K562 (cell line): ENCODE data around the gene SPHK2. TPM values are rescaled to one million over a fixed set of nuclear protein-coding genes. Genes with fewer than 3 reads are reported as not detected.

ENCODE experiments used
- BRD4 ChIP-seq: fragments of 200-600 bp; sonication (generic); IDR thresholded peaks from 2 replicates; pipeline ENCODE4 v1.6.1; 2017; ENCODE audit warnings: inconsistent platforms
- DACH1 ChIP-seq: fragments of 450-650 bp; IDR thresholded peaks from 2 replicates; pipeline ENCODE4 v1.6.1; 2018; ENCODE audit not compliant: partially characterized antibody
- E2F8 ChIP-seq: fragments of 450-650 bp; IDR thresholded peaks from 2 replicates; pipeline ENCODE4 v1.7.1; 2018; ENCODE audit warnings: mild to moderate bottlenecking, low read depth; ENCODE audit not compliant: partially characterized antibody
- ELF2 ChIP-seq: fragments of 250-450 bp; sonication (Bioruptor Pico); IDR thresholded peaks from 2 replicates; pipeline ENCODE4 v1.5.0; 2021; ENCODE audit warnings: mild to moderate bottlenecking
- EP300 ChIP-seq: IDR thresholded peaks from 2 replicates; pipeline ENCODE4 v1.6.1; 2012; ENCODE audit warnings: low read length, improper control_type of control experiment
- EP400 ChIP-seq: fragments of 450-650 bp; IDR thresholded peaks from 2 replicates; pipeline ENCODE4 v1.6.1; 2017; ENCODE audit warnings: antibody characterized with exemption, mild to moderate bottlenecking, moderate library complexity
- GTF2F1 ChIP-seq: IDR thresholded peaks from 2 replicates; pipeline ENCODE4 v1.6.1; 2011; ENCODE audit warnings: low read depth, low read length, improper control_type of control experiment
- HOXB6 ChIP-seq: fragments of 250-450 bp; sonication (Bioruptor Pico); IDR thresholded peaks from 2 replicates; pipeline ENCODE4 v1.5.1; 2022; ENCODE audit warnings: mild to moderate bottlenecking, borderline replicate concordance
- NCOA2 ChIP-seq, 2 experiments: fragments of 450-650 bp; IDR thresholded peaks; 2 replicates each; pipeline ENCODE4 v1.6.1; 2018; ENCODE audit warnings: mild to moderate bottlenecking in 2 of 2, moderate library complexity in 1 of 2; ENCODE audit not compliant: partially characterized antibody in 2 of 2
- POLR3A ChIP-seq: IDR thresholded peaks from 2 replicates; pipeline ENCODE4 v1.6.1; 2011; ENCODE audit warnings: borderline replicate concordance, mild to moderate bottlenecking, moderate library complexity; ENCODE audit not compliant: insufficient read length, insufficient read depth; ENCODE audit errors: extremely low read depth
- POLR3G ChIP-seq: IDR thresholded peaks from 2 replicates; pipeline ENCODE4 v1.6.1; 2011; ENCODE audit not compliant: insufficient read length, insufficient replicate concordance; ENCODE audit errors: extremely low read depth
- RAD51 ChIP-seq: fragments of 450-650 bp; IDR thresholded peaks from 2 replicates; pipeline ENCODE4 v1.7.1; 2016; ENCODE audit warnings: low read depth, mild to moderate bottlenecking, borderline replicate concordance
- SIN3A ChIP-seq, 2 experiments: fragments of 150-350 bp in 1 of 2; IDR thresholded peaks; 2 replicates each; pipeline ENCODE4 v1.6.1; 2011 to 2016; ENCODE audit warnings: borderline replicate concordance in 2 of 2, low read depth in 2 of 2, low read length in 2 of 2, mild to moderate bottlenecking in 2 of 2, moderate library complexity in 2 of 2; ENCODE audit not compliant: control insufficient read depth in 1 of 2
- SMARCB1 ChIP-seq: IDR thresholded peaks from 2 replicates; pipeline ENCODE4 v1.6.1; 2011; ENCODE audit warnings: improper control_type of control experiment, low read depth; ENCODE audit not compliant: insufficient read length
- SNIP1 ChIP-seq: fragments of 450-650 bp; IDR thresholded peaks from 2 replicates; pipeline ENCODE4 v1.7.1; 2017; ENCODE audit warnings: low read depth, mild to moderate bottlenecking
- SREBF2 ChIP-seq: sonication (generic); formaldehyde crosslinking; IDR thresholded peaks from 2 replicates; pipeline ENCODE4 v1.4.0; 2020; ENCODE audit warnings: mild to moderate bottlenecking, missing genetic modification reagents
- SRSF1 ChIP-seq: fragments of 200-400 bp; formaldehyde crosslinking; IDR thresholded peaks from 2 replicates; pipeline ENCODE4 v1.6.1; 2017; ENCODE audit warnings: mild to moderate bottlenecking, low read depth, low read length, moderate library complexity
- SUPT5H ChIP-seq: fragments of 450-650 bp; IDR thresholded peaks from 2 replicates; pipeline ENCODE4 v1.6.1; 2016
- TAF15 ChIP-seq: fragments of 200-400 bp; formaldehyde crosslinking; IDR thresholded peaks from 2 replicates; pipeline ENCODE4 v1.6.1; 2017; ENCODE audit warnings: mild to moderate bottlenecking, low read depth, low read length, moderate library complexity
- ZFP1 ChIP-seq: fragments of 450-650 bp; formaldehyde crosslinking; IDR thresholded peaks from 2 replicates; pipeline ENCODE4 v1.4.0; 2020; ENCODE audit warnings: mild to moderate bottlenecking, mixed read lengths
- ZKSCAN1 ChIP-seq: fragments of 150-350 bp; IDR thresholded peaks from 2 replicates; pipeline ENCODE4 v1.6.1; 2016; ENCODE audit warnings: low read depth, low read length
- ZNF253 ChIP-seq: fragments of 250-450 bp; sonication (Bioruptor Pico); conservative IDR thresholded peaks from 2 replicates; pipeline ENCODE4 v1.6.1; 2021; ENCODE audit warnings: mild to moderate bottlenecking
- ZNF316 ChIP-seq: fragments of 450-650 bp; IDR thresholded peaks from 2 replicates; pipeline ENCODE4 v1.6.1; 2016
- ZNF384 ChIP-seq: IDR thresholded peaks from 2 replicates; pipeline ENCODE4 v1.6.1; 2012; ENCODE audit warnings: low read depth, low read length, improper control_type of control experiment
- ZNF717 ChIP-seq: fragments of 250-450 bp; sonication (Bioruptor Pico); IDR thresholded peaks from 2 replicates; pipeline ENCODE4 v1.5.0; 2021
- ZNF778 ChIP-seq: fragments of 450-650 bp; formaldehyde crosslinking; IDR thresholded peaks from 2 replicates; pipeline ENCODE4 v1.4.0; 2020; ENCODE audit warnings: mild to moderate bottlenecking, moderate library complexity
- polyA plus RNA-seq, 8 experiments: library from polyadenylated mRNA; depleted of rRNA in 4 of 8; stranded (reverse) in 5 of 8; unstranded in 3 of 8; fragments of >200 nt; fragmentation: Nextera tagmentation in 2 of 8; fragmentation: Illumina TruSeq in 1 of 8; extraction: Ambion mirVana in 2 of 8; extraction: Trizol in 1 of 8; gene quantifications; 2 replicates each; pipeline versions ENCODE4 v1.2.1 to v1.2.3, GENCODE V29; 2011 to 2014; ENCODE audit warnings: inconsistent platforms in 1 of 8, missing spikeins in 1 of 8
- total RNA-seq, 7 experiments: library from RNA; depleted of rRNA in 6 of 7; stranded (reverse); fragments of >200 nt in 6 of 7; fragmentation: Illumina TruSeq in 2 of 7; extraction: Trizol in 2 of 7; gene quantifications; 2 replicates each; pipeline versions ENCODE4 v1.2.1 to v1.2.3, GENCODE V29; 2011 to 2021; ENCODE audit warnings: low replicate concordance in 1 of 7
- TF ChIP-seq, protein P1 (sequence below): fragments of 450-650 bp; conservative IDR thresholded peaks from 2 replicates; pipeline ENCODE4 v1.6.1; 2016; ENCODE audit warnings: missing genetic modification characterization, low read depth, mild to moderate bottlenecking, control low read depth, missing compliant biosample characterization

SPHK2 gene
- total and polyA plus RNA-seq, 9 of the 15 experiments (the other 6 are each of a cell fraction or from before 2014, with no cell fraction given), result 0.10 to 15.2 (median 2.9) TPM

DNA sequence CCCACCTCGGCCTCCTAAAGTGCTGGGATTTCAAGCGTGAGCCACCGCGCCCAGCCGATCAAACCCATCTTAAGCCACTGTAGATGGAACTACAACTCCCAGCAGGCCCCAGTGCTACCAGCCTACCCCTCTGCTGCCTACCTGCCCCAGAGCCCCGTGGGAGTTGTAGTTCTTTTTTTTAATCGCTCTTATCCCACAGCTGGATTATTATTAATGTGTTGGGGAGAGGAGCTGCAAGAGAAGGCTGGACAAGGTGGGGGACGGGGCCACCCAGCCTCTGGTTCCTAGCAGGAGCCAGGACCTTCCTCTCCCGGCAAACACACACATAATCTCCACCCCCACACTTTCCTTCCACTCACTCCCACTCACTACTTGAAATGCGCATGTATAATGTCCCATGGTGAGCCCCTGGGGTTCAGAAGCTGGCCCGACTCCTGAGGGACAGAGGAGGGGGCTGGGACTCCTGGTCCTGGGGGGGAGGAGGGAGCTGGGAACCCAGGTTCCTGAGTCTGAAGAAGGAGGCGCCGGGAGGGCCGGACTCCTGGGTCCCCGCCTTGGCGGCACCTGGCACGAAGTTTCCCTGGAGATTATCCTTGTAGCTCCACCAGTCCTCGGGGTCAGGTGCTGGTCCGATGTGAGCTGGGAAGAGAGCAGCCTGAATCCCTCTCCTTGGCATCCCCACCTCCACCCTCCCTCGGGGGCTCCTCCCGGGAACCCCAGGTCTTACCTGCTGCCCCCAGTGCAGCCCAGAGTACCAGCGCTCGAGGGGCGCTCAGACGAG, 25.7 kb downstream of the SPHK2 start (continued):
- TF ChIP-seq SRSF1 (no peak), TAF15 (no peak), POLR3G (no peak), E2F8 (no peak), EP400 (no peak), ELF2 (CRISPR knock-in tag) (no peak), ZNF717 (CRISPR knock-in tag) (no peak), ZNF316 (no peak), DACH1 (no peak), GTF2F1 (no peak), SNIP1 (no peak), HOXB6 (CRISPR knock-in tag) (no peak), ZNF384 (peak; percentile 72), ZKSCAN1 (no peak), ZNF778 (CRISPR knock-in tag) (no peak), SMARCB1 (no peak), SREBF2 (CRISPR knock-in tag) (no peak), RAD51 (no peak), SIN3A (IDR thresholded peaks at IDR 0.05; ENCODE audit: borderline replicate concordance in 2 of 2, control insufficient read depth in 1 of 2, low read depth in 2 of 2, low read length in 2 of 2) (no peak), BRD4 (no peak), NCOA2 (IDR thresholded peaks at IDR 0.05; ENCODE audit: partially characterized antibody in 2 of 2) (no peak), ZNF253 (CRISPR knock-in tag) (no peak), POLR3A (no peak), SUPT5H (no peak), ZFP1 (no peak), EP300 (no peak)
- TF ChIP-seq, protein P1, sequence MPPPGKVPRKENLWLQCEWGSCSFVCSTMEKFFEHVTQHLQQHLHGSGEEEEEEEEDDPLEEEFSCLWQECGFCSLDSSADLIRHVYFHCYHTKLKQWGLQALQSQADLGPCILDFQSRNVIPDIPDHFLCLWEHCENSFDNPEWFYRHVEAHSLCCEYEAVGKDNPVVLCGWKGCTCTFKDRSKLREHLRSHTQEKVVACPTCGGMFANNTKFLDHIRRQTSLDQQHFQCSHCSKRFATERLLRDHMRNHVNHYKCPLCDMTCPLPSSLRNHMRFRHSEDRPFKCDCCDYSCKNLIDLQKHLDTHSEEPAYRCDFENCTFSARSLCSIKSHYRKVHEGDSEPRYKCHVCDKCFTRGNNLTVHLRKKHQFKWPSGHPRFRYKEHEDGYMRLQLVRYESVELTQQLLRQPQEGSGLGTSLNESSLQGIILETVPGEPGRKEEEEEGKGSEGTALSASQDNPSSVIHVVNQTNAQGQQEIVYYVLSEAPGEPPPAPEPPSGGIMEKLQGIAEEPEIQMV (tag), result no peak
